AG10803 (cell line): ENCODE data around the gene FOXN3.

ENCODE experiments used
- DNase-seq: peaks from one replicate; pipeline ENCODE4 v3.0.0; 2010; ENCODE audit warnings: low read depth
- H3K4me3 ChIP-seq: 2 replicates; pipeline ENCODE4 v1.5.1; 2011; ENCODE audit warnings: mild to moderate bottlenecking, low read length, control low read depth
- CTCF ChIP-seq: conservative IDR thresholded peaks from 2 replicates; pipeline ENCODE4 v1.5.1; 2011; ENCODE audit warnings: mild to moderate bottlenecking, low read length, control low read depth, inconsistent platforms

Gene FOXN3

GRCh38 chr14:89140326-89140725 is 276.7 kb downstream of the FOXN3 start:
- DNase-seq, result no peak
- no peak for TF ChIP-seq CTCF
- H3K4me3 ChIP-seq, result no peak overlapping the region

- no peak for DNase-seq
- H3K4me3 ChIP-seq, result no peak overlapping the region
- no peak for TF ChIP-seq CTCF
Measured at GRCh38 chr14:89139404-89140247, 277.4 kb downstream of the FOXN3 start.

GRCh38 chr14:89138846-89139245 is 278.2 kb downstream of the FOXN3 start:
- no peak for DNase-seq
- TF ChIP-seq CTCF, result no peak
- no peak overlapping the region for H3K4me3 ChIP-seq

- peak; percentile 95 for DNase-seq
- no peak for TF ChIP-seq CTCF
- no peak overlapping the region for H3K4me3 ChIP-seq
Measured at GRCh38 chr14:89137526-89138163, 279.4 kb downstream of the FOXN3 start.

- no peak for DNase-seq
- TF ChIP-seq CTCF, result no peak
- no peak overlapping the region for H3K4me3 ChIP-seq
Measured at GRCh38 chr14:89136587-89136986, 280.4 kb downstream of the FOXN3 start.

- no peak for DNase-seq
- H3K4me3 ChIP-seq, result no peak overlapping the region
- TF ChIP-seq CTCF, result no peak
Measured at GRCh38 chr14:89134640-89135039, 282.4 kb downstream of the FOXN3 start.
